Hippocampal formation (tissue), 2 donors: ENCODE measurements around the gene CLDN14.
"Not testable (repeated sequence)": the region's sequence is repeated elsewhere in the genome, so short reads cannot be mapped to it uniquely, and the experiment has no call there.

Source experiments
- DNase-seq, 2 donors: peaks; one replicate each; lab custom pipeline; 2025; lab: John Stamatoyannopoulos, UW

The CLDN14 gene

GRCh38 chr21:36501589-36501892, 21.6 kb upstream of the CLDN14 start:
- no peak for DNase-seq

- no peak for DNase-seq
Observed at GRCh38 chr21:36499578-36500471, 19.9 kb upstream of the CLDN14 start.

- DNase-seq = no peak
Observed at GRCh38 chr21:36494557-36494956, 14.6 kb upstream of the CLDN14 start.

- DNase-seq = no peak
Observed at GRCh38 chr21:36491209-36491910, 11.4 kb upstream of the CLDN14 start.

GRCh38 chr21:36489776-36490165, 9.8 kb upstream of the CLDN14 start:
- no peak for DNase-seq

- DNase-seq = no peak
Observed at GRCh38 chr21:36489103-36489775, 9.3 kb upstream of the CLDN14 start.

- DNase-seq = no peak
Observed at GRCh38 chr21:36487641-36488307, 7.9 kb upstream of the CLDN14 start.

GRCh38 chr21:36486246-36486645, 6.3 kb upstream of the CLDN14 start:
- no peak for DNase-seq

GRCh38 chr21:36485476-36485875, 5.6 kb upstream of the CLDN14 start:
- no peak for DNase-seq

- no peak for DNase-seq
Observed at GRCh38 chr21:36483095-36483494, 3.2 kb upstream of the CLDN14 start.

- DNase-seq = no peak
Observed at GRCh38 chr21:36482673-36483072, 2.8 kb upstream of the CLDN14 start.

- no peak for DNase-seq
Observed at GRCh38 chr21:36482181-36482580, 2.3 kb upstream of the CLDN14 start.

- DNase-seq = no peak
Observed at GRCh38 chr21:36481639-36482038, 1.7 kb upstream of the CLDN14 start.

GRCh38 chr21:36480618-36481017, 696 bp upstream of the CLDN14 start:
- no peak for DNase-seq

- peak in 1 of 2 donors; percentile 1 for DNase-seq
Observed at GRCh38 chr21:36478941-36479340, 981 bp downstream of the CLDN14 start.

GRCh38 chr21:36478207-36478701, 1.7 kb downstream of the CLDN14 start:
- DNase-seq = no peak

GRCh38 chr21:36477559-36477958, 2.4 kb downstream of the CLDN14 start:
- no peak for DNase-seq

GRCh38 chr21:36477001-36477400, 2.9 kb downstream of the CLDN14 start:
- DNase-seq = no peak

GRCh38 chr21:36476541-36476940, 3.4 kb downstream of the CLDN14 start:
- DNase-seq = not testable (repeated sequence)

- DNase-seq = no peak
Observed at GRCh38 chr21:36474591-36474990, 5.3 kb downstream of the CLDN14 start.

- DNase-seq = no peak
Observed at GRCh38 chr21:36473203-36473602, 6.7 kb downstream of the CLDN14 start.

GRCh38 chr21:36472377-36472776, 7.5 kb downstream of the CLDN14 start:
- DNase-seq = no peak
